Right lobe of liver (tissue), 4 donors: ENCODE results near the gene SGSM2.

ENCODE experiments used
- POLR2A ChIP-seq: fragments of 450-650 bp; IDR thresholded peaks from one replicate; pipeline ENCODE4 v1.6.1; 2017; ENCODE audit warnings: antibody characterized with exemption, mild to moderate bottlenecking
- TF ChIP-seq, protein P1 (sequence below), 4 donors: fragments of 200-600 bp in 3 of 4; fragments of 450-650 bp in 1 of 4; IDR thresholded peaks; one replicate each; pipeline versions ENCODE4 v1.5.1 to v1.8.0; 2016 to 2022; ENCODE audit warnings: antibody characterized with exemption in 4 of 4, mild to moderate bottlenecking in 2 of 4
- donor health status: DM: no; HTN: no; CAD: no.
- donor health status: DM: no; HTN: no; CAD: no.
- donor health status: DM: no; HTN: yes; CAD: no.

DNA sequence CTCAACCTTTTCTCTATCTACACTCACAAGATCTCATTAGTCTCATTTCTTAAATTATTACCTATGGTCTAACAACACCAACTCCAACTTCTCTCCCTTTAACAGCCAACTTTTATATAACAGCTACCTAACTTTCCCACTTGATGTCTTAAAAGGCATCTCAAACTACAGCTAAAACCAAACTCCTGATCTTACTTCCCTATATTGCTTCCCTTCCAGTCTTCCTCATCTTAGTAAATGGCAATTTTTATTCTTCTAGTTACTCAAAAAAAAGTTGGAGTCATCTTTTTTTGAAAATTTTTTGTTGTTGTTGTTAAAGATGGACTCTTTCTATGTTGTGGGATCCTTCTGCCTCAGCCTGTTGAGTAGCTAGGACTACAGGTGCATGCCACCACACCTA is 18.2 kb upstream of the SGSM2 start:
- TF ChIP-seq, protein P1, sequence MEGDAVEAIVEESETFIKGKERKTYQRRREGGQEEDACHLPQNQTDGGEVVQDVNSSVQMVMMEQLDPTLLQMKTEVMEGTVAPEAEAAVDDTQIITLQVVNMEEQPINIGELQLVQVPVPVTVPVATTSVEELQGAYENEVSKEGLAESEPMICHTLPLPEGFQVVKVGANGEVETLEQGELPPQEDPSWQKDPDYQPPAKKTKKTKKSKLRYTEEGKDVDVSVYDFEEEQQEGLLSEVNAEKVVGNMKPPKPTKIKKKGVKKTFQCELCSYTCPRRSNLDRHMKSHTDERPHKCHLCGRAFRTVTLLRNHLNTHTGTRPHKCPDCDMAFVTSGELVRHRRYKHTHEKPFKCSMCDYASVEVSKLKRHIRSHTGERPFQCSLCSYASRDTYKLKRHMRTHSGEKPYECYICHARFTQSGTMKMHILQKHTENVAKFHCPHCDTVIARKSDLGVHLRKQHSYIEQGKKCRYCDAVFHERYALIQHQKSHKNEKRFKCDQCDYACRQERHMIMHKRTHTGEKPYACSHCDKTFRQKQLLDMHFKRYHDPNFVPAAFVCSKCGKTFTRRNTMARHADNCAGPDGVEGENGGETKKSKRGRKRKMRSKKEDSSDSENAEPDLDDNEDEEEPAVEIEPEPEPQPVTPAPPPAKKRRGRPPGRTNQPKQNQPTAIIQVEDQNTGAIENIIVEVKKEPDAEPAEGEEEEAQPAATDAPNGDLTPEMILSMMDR (IDR thresholded peaks at IDR 0.05) = no peak
- TF ChIP-seq POLR2A = no peak
